GM21360 (cell line): ENCODE data around the gene PALLD.
"Not testable (repeated sequence)": the region's sequence is repeated elsewhere in the genome, so short reads cannot be mapped to it uniquely, and the experiment has no call there.

Experiments
- ATAC-seq: cut with Tn5 transposase; IDR thresholded peaks from one replicate; pipeline ENCODE4 v1.9.1; 2021; ENCODE audit warnings: mild to moderate bottlenecking, moderate library complexity; ENCODE audit not compliant: unreplicated experiment

PALLD gene

DNA sequence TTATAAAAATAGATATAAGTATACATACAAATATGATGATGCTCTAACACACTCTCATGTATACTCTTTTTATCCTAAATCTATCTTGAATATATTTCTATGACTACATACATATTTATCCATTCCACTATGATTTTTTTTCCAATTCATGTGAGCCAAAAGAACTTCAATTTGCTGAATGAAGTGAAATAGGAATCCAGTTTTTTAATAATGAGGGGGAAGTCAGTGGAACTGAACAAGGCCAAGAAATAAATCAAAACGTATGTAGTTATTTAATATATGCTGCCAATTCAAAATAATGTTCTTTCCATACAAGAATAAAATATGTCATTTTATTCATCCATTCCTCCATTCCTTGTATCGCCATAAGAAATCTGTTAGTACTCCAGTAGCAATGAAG lies 6.1 kb upstream of the PALLD start:
- ATAC-seq: no peak

DNA sequence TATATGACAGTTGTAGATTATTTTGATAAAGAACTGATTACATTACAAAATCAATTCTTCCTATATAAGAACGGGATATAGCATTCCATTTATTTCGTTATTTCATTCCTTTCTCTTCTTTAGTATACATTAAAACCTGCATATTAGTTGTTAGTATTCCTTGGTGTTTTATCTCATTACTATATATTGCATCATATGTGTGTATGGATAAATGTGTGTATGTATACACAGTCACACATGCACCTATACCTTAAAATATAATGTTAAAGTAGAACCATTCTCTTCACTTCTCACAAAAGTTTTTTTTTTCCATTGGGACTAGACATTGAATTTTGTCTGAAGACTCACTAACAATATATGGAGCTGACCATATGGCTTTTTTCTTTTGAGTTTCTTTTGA lies 5.3 kb upstream of the PALLD start:
- ATAC-seq: no peak

DNA sequence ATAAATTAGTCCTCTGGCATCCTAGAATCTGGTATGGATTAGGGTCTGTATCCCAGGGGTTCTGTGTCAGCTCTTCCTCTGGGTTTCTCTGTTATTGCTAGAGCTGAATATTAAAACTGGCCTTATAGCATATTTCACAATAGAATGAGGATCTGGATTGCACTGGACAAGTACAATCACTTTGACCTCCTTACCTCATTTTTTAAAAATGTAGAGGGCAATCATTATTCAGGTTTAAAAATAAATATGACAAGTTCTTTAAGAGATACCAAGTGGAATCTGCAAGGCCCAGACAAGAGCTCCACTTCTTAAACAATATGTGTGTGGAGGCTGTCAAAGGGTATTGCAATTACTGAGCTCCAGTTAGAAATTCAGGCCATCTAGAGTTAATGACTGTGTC lies 1.4 kb downstream of the PALLD start:
- ATAC-seq: no peak

DNA sequence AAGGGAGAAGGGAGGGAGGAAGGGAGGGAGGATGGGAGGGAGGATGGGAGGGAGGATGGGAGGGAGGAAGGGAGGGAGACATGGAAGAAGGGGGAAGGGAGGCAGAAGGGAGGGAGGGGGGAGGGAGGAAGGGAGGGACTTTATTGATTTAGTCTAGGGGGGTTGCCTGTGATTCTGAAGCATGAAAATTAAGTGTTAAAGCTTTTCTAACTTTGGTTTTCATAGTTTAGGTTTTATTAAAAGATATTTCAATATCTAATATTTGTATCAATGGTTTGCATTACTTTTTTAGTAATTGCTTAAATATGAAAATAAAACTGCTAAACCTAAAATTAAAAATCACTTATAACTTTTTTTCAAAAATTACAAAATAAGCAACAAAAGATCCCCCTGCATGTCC lies 2.4 kb downstream of the PALLD start:
- no peak for ATAC-seq

DNA sequence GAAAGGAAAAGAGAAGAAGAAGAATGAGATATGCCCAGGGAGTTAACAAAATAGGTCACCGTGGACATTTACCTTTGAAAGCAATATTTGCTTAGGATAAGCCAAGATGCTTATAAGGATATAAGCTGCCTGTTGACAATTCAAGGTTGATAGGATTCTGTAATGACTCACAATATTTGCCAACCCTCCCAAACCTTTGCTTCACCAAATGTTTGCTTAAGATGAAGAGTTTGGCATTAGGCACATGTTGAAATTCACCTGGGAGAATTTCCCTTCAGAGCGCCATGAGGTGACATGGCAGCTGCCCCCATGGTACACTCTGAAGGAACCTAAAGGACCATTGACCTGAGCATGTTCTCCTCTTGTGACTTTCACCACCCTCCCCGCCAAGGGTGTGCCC lies 4.6 kb downstream of the PALLD start:
- ATAC-seq: no peak

DNA sequence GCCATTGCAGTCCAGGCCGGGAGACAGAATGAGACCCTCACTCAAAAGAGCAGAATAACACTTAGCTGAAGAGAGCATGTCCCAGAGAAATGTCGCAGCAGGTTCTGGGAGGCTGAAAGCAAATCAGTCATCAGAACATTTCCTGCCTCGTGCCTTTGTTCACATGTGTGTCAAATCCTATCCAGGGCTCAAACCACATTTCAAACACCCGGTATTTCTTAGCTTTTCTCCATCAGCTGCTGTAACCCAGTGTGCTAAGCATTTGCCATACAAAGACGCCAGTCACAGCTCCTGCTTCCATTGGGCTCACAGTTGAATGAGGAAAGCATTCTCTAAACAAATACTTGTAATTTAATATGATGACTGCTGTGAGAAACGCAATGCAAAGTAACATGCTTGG lies 6.0 kb downstream of the PALLD start:
- no peak for ATAC-seq

DNA sequence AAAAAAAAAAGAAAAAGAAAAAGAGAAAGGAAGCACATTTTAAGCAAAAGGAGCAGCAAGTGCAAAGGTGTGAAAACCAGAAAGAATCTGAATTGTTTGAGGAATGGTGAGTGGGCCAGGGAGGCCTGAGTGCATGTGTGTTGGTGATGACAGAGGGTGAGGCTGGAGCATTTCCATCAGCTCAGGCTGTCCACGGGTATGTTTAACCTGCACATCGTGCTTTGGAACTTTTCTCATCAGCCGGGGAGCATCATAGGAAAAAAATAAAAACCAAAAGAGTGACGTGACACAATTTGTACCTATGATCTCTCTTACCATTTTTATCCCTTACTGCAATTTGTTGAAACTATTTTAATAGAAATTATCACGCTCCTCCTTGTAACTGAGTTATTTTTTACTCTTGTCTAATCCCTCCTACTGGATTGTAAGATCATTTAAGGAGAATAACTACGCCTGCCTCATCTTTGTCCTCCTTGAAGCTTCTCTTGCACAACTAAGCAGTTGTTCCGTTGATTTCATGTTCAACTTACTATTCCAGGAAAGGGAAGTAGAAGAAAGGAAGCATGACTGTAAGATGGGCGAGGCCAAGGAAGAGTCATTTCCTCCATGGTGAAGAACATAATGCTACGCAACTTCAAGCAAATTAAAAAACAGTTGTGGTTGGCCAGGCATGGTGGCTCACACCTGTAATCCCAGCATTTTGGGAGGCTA lies 7.0 kb downstream of the PALLD start:
- ATAC-seq: no peak

DNA sequence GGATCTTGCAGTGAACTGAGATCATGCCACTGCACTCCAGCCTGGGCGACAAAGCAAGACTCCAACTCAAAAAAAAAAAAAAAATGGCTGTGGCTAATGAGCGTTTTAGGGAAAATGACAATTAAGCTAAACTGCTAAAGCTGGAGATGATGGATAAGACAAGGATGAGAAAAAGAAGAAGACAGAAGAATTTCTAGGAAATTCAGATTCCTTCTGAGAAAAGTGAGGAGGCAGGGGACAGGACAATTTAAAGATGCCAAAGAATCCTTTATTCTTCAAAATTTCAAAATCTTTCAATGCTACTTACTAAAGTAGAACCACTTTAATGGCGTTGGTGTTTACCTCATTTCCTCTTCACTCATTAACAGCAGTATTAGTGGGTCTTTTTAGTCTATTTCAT lies 7.7 kb downstream of the PALLD start:
- no peak for ATAC-seq

DNA sequence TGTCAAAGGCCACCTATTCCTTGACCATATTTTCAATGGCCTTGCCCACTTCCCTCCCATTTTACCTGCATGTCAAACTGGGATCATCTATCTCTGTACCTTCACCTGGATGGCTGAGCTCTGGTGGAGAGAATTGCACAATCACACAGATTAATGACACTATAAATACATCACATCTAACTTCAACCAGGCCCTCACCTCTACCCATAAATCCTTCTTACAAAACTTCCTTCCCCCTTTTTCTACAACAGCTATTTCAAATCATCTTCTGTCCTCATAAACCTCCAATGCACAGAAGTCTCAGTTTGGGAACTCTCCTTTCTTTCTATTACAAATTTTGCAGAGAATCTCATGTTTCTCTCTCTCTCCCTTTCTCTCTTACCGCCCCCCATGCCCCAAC lies 9.2 kb downstream of the PALLD start:
- ATAC-seq: no peak

DNA sequence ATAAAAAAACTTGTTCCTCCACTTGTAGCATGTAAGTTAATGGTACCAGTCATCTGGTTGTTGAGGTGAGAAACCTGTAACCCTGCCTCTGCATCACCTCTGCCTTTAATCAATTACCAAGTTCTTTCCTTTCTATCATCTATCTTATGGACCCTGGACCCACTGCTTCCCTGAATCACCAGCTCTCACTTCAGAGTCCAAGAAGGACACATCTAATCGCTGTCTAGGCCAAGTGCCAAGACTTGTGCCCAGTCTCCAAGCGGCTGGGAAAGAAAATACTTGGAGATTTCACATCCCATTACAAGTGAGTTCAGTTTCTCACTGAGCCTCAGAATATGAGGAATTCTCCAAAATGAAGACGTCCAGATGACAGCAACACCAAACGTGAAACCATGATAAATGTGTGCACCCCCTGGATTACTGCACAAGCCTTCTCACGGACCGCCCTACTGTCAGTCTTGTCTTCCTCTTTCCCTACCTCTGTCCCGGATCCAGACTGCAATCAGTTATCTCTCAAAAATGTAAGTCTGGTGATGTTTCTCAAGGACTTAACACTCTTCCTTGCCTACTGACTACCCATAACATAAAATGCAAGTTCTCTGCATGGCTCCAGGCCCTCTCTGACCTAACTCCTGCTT lies 10.4 kb downstream of the PALLD start:
- ATAC-seq: no peak

DNA sequence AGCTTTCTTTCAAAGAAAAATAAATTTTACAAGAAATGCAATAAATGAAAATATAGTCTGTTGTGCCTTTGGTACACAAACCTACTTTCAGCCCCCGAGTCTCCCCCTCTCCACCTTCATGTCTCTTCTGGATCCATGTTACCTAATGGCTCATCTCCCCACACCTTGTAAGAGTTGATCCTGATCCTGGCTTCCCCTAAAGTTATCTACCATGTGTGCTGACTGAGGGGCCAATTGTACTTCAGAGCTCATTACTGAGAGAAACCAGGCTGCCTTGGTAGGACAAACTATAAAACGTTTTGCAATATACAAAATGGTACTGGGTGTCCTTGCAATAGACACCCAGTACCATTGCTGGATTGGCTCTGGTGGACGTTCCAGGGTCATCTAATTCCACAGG lies 11.8 kb downstream of the PALLD start:
- no peak for ATAC-seq

DNA sequence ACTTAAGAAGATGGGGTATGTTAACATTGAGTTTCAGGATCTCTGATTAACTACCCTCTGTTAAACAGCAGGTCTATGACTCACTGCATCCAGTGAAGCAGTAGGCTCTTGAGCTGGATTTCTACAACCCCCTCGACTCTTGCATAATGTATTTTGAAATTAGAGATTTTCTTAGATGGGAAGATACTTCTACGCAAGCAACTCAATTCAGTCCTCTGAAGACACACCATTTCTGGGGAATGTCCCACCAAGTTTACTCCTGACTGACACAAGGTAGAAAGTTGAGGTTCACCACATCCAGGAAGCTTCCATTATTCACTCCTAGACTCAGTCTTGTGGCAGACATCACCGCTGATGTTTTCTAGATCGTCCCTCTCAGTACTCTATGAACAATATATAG lies 12.9 kb downstream of the PALLD start:
- no peak for ATAC-seq

DNA sequence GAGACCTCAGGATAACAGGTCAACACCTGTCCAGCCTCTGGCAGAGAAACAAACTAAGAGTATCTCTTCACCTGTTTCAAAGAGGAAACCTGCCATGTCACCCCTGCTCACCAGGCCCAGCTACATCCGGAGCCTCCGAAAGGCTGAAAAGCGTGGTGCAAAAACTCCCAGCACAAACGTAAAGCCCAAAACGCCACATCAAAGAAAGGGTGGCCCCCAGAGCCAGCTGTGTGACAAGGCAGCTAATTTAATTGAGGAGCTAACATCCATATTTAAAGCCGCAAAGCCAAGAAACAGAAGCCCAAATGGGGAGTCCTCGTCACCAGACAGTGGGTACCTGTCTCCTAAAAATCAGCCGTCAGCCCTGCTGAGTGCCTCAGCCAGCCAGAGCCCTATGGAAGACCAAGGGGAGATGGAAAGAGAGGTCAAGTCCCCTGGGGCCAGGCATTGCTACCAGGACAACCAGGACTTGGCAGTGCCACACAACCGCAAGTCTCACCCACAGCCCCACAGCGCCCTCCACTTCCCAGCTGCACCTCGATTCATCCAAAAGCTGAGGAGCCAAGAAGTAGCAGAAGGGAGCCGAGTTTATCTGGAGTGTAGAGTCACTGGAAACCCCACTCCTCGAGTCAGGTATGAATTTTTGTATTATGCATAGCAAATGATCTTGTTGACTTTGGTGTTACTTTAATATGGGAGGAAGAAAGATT lies 15.1 kb downstream of the PALLD start:
- ATAC-seq: no peak

DNA sequence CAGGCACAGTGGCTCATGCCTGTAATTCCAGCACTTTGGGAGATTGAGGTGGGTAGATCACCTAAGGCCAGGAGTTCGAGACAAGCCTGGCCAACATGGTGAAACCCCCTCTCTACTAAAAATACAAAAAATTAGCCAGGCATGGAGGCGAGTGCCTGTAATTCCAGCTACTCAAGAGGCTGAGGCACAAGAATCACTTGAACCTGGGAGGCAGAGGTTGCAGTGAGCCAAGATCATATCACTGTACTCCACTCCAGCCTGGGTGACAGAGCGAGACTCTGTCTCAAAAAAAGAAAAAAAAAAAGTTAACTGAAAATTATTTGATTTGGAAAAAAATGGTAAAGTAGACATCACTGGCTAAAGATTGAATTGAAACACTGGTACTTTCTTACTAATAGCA lies 17.0 kb downstream of the PALLD start:
- ATAC-seq: not testable (repeated sequence)

DNA sequence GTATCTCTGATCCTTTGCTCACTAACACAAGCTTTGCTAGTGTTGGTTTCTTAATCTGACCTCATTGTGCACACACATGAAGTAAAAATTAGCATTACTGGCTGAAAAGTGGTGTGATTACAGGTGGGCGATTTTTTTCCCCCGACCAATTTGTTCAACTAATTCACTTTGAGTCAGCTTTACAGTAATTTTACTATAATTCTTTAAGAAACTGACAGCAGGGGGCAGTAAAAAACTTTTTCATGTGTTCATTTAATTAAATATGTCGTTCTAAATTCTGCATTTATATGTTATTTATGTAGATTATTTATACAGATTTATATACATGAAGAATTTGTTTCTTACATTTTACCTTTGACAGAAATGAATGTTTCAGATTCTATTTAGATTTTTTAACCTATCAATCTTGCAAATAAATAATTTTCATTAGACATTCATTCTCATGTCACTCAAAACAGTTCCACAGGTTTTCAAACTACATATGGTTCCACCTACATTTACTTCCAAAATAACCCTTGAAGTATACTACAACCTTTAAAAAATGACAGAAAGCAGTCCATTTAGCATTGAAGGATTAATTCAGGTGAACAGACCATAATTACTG lies 17.5 kb downstream of the PALLD start:
- no peak for ATAC-seq

DNA sequence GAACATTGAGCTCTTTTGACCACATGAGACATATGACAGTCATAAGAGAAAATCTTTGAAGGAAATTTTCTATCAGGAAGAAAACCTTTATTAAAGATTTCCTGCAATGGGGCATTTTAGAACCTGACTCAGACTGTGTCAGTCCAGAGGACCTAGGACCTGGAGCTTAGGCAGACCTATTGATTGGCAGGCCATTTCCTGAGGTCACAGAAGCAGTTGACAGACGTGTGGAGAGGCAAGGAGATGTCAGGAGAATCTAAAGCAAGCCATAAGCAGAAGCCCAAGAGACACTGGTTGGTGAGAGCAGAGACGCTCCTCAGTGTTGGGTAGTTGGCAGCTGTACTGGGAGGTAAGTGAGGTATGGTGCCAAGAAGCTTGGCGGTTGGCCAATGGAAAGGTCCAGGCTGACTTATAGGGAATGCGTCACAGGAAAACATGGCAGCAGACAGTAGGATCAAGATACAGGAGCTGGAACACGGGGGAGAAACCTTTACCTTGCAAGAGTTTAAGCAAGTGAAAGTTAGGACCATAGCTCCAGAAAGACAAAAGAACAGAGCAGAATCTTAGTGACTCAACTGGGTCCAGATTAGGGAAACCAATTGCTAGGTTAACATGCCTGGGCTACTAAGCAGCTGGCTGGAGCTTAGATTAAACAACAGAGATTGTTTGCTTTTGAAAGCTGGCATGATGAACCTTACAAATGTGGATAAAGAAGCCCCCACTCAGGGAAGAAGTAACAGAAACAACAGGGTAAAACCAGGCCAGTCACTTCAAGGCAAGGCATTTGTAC lies 18.6 kb downstream of the PALLD start:
- no peak for ATAC-seq

DNA sequence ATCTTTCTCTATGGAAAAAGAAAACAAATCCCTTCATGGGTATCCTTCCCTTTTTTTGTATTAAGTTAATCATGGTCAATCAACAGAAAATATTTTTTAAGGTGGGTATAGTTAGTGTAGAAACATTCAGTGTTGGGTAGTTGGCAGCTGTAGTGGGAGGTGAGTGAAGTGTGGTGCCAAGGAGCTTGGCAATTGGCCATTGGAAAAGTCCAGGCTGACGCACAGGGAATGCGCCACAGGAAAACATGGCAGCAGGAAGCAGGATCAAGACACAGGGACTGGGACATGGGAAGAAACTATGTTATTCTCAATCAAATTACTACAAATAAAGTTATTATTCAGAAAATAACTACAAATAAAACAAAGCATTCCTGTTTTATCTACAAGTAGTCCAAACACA lies 20.0 kb downstream of the PALLD start:
- no peak for ATAC-seq

DNA sequence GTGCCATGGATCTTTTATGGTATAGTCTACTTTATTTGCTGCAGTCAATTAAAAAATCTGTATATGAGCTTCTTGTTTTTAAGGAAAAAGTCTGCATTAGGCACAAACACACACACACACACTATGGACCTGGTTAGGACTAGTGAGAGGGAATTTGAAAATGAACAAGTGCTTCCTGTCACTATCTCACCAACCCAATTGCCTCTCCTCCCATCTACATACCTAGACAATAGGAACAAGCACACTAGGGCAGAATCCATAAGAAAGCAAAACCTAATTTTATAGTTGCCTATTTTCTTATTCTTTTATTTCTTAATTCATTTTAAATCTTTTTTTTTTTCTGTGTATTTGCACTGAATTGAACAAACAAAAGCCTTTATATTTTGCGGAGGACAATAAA lies 22.7 kb downstream of the PALLD start:
- ATAC-seq: no peak

DNA sequence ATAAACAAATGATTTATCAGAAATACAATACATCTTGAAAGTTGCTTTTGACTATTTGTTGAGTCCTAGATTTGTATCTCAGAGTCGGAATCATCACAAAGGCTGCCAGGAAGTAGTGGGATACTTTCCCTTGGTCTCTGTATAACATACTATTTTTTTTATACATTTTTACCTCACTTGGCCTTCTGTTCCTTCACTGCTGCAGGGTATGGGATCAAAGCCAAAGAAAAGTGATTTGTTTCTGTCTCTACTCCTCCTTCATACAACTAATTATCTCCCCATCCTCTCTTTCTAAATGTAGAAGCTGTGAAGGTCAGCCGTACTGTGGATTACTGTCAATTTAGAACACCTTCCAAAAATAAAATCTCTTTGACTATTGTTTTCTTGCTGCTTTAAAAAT lies 24.9 kb downstream of the PALLD start:
- ATAC-seq: no peak

DNA sequence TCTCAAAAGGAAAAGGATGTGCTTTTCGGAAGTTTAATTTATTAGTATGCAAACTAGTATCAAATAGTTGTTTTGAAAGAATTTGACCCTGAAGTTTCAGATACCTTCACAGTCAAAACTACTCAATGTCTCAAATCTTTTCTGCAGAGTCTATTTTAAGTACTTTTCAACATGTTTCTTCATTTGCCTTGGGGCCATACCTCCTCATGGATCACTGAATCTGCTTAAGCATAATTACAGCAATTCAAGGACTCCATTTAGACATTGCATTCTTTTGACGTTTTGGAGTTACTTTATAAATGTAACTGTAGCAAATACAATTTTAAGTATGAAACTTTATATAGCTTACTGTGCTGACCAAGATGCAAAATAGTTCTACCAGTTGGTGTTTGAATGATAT lies 25.5 kb downstream of the PALLD start:
- no peak for ATAC-seq

DNA sequence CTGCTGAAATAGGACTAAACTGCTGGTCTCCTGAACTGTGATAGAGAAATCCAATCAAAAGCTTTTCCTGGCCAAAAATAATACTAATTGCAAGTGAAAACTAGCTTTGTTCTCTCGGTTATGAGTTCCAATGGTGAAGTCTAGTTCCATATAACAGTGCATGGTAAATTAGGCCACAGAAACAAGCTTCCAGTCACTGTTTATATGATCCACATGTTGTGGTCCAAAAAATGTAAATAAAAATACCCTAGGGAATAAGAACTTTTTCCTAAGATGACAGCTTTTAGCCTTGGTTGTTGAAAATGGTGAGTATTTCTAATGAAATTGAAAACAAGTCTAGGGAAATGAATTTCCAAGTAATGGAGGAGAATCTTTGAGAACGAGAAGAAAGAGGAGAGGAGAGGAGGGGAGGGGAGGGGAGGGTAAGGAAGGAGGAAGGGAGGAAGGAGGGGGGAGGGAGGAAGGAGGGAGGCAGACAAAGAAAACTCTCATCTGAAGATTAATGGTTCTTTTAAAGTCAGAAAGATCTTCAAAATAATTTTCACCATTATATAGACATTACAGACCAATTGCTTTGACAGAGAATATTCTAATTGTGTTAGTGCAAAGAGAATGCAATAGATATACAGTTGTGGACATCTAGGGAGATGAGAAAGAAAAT lies 26.1 kb downstream of the PALLD start:
- no peak for ATAC-seq
